Lower leg skin (tissue), 4 donors: ENCODE data around the gene NPAS2. TPM values are rescaled to one million over a fixed set of nuclear protein-coding genes. Genes with fewer than 3 reads are reported as not detected.

Experiments used
- DNase-seq, 2 donors: peaks; one replicate each; pipeline ENCODE4 v3.0.0-alpha.2; 2019; ENCODE audit warnings: low spot score in 2 of 2
- H3K4me3 ChIP-seq: fragments of 200-600 bp; sonication (generic); 2 replicates; pipeline ENCODE4 v1.5.1; 2017; ENCODE audit warnings: mild to moderate bottlenecking, low read depth; ENCODE audit not compliant: poor library complexity, severe bottlenecking
- CTCF ChIP-seq, 3 donors: fragments of 450-650 bp; IDR thresholded peaks; one replicate each; pipeline ENCODE4 v1.5.1; 2016; ENCODE audit warnings: antibody characterized with exemption in 3 of 3, mild to moderate bottlenecking in 3 of 3, moderate library complexity in 2 of 3
- POLR2A ChIP-seq, 2 donors: fragments of 450-650 bp; IDR thresholded peaks; one replicate each; pipeline ENCODE4 v1.6.1; 2016 to 2017; ENCODE audit warnings: antibody characterized with exemption in 2 of 2, mild to moderate bottlenecking in 1 of 2, moderate library complexity in 1 of 2
- WGBS, 2 donors: methylation state at CpG; one replicate each; pipeline ENCODE4 v1.1.5; 2018; 5-methylcytosine and 5-hydroxymethylcytosine counted together
- intact Hi-C: fragments of 100-400 bp; cut with DNase I; formaldehyde crosslinking; loops from one replicate; pipeline ENCODE4 v1.15.0; 2023; ENCODE audit warnings: low total_unique reads
- total RNA-seq, 4 donors: library from RNA; depleted of rRNA; stranded (reverse); fragments of >200 nt; gene quantifications; one replicate each; pipeline ENCODE4 v1.1.0, GENCODE V29; 2016

NPAS2 gene
- total RNA-seq, 4 donors from 2014 or later: 58.0 to 75.5 (median 62.1) TPM

- TF ChIP-seq CTCF (IDR thresholded peaks at IDR 0.05): no peak
- no peak for TF ChIP-seq POLR2A (IDR thresholded peaks at IDR 0.05)
- intact Hi-C loops: no loop called here
- WGBS, 2 donors: 94% methylated on average over 9 of the region's 9 CpGs
- H3K4me3 ChIP-seq: no peak overlapping the region
- peak in 1 of 2 donors; percentile 23 for DNase-seq
Observed at GRCh38 chr2:100842241-100842922, 22.4 kb downstream of the NPAS2 start.

- no peak overlapping the region for H3K4me3 ChIP-seq
- 80 to 82% methylated on average over 7 of the region's 7 CpGs for WGBS, 2 donors
- no peak for TF ChIP-seq POLR2A (IDR thresholded peaks at IDR 0.05)
- TF ChIP-seq CTCF (IDR thresholded peaks at IDR 0.05): no peak
- DNase-seq: no peak
- intact Hi-C loops: no loop called here
Observed at GRCh38 chr2:100844514-100844913, 24.6 kb downstream of the NPAS2 start.

GRCh38 chr2:100845141-100845991 is 25.4 kb downstream of the NPAS2 start:
- 84 to 88% methylated on average over 5 of the region's 5 CpGs for WGBS, 2 donors
- no peak for TF ChIP-seq POLR2A (IDR thresholded peaks at IDR 0.05)
- no peak for TF ChIP-seq CTCF (IDR thresholded peaks at IDR 0.05)
- H3K4me3 ChIP-seq: no peak overlapping the region
- intact Hi-C loops: no loop called here
- no peak for DNase-seq

- 92 to 95% methylated on average over 2 of the region's 2 CpGs for WGBS, 2 donors
- TF ChIP-seq CTCF (IDR thresholded peaks at IDR 0.05) (no peak), POLR2A (IDR thresholded peaks at IDR 0.05) (no peak)
- intact Hi-C loops: no loop called here
- DNase-seq: no peak
- H3K4me3 ChIP-seq: no peak overlapping the region
Observed at GRCh38 chr2:100846716-100847115, 26.8 kb downstream of the NPAS2 start.

GRCh38 chr2:100852447-100852846 is 32.5 kb downstream of the NPAS2 start:
- no peak for TF ChIP-seq POLR2A (IDR thresholded peaks at IDR 0.05)
- TF ChIP-seq CTCF (IDR thresholded peaks at IDR 0.05): no peak
- intact Hi-C loops: no loop called here
- H3K4me3 ChIP-seq: no peak overlapping the region
- WGBS, 2 donors: 89 to 92% methylated on average over 4 of the region's 4 CpGs
- peak in 1 of 2 donors; percentile 40 for DNase-seq
